ENCODE measurements around the gene EGFL8. TPM values are rescaled to one million over a fixed set of nuclear protein-coding genes. Genes with fewer than 3 reads are reported as not detected.

Gene EGFL8
- total RNA-seq, 4 donors from 2014 or later: 0.80 to 7.1 (median 4.2) TPM

GRCh38 chr6:32202186-32202585 is 37.8 kb downstream of the EGFL8 start:
- in situ Hi-C loops (cut with MboI; ENCODE audit: low sequenced_read_pairs in 4 of 4): no loop called here
- Histone ChIP-seq H3K4me3 (no peak overlapping the region), H3K4me1 (peaks cover 2 to 4% of the 10 kb centered on the region in 2 donors), H3K36me3 (no peaks in the 10 kb centered on the region), H3K9me3 (no peaks in the 10 kb centered on the region), H3K27me3 (peaks cover 0 to 11% (median 10%) of the 10 kb centered on the region in 3 donors), H3K27ac (no peak overlapping the region)
- no peak for DNase-seq
- TF ChIP-seq POLR2A (IDR thresholded peaks at IDR 0.05) (no peak), CTCF (IDR thresholded peaks at IDR 0.05 in 4 of 5, conservative IDR thresholded peaks at IDR 0.05 in 1 of 5) (no peak)
- intact Hi-C loops (cut with DNase I; ENCODE audit: low total_unique reads): no loop called here
- no peak for ATAC-seq

GRCh38 chr6:32203426-32204267 is 39.3 kb downstream of the EGFL8 start:
- Histone ChIP-seq H3K27ac (no peak overlapping the region), H3K9me3 (no peaks in the 10 kb centered on the region), H3K4me1 (no peaks in the 10 kb centered on the region), H3K36me3 (no peaks in the 10 kb centered on the region), H3K27me3 (peaks cover 0 to 11% (median 10%) of the 10 kb centered on the region in 3 donors), H3K4me3 (no peak overlapping the region)
- intact Hi-C loops (cut with DNase I; ENCODE audit: low total_unique reads) (no loop called here), in situ Hi-C loops (cut with MboI; ENCODE audit: low sequenced_read_pairs in 4 of 4) (no loop called here)
- ATAC-seq (no peak), DNase-seq (no peak)
- no peak for TF ChIP-seq POLR2A (IDR thresholded peaks at IDR 0.05)
- TF ChIP-seq CTCF (IDR thresholded peaks at IDR 0.05 in 4 of 5, conservative IDR thresholded peaks at IDR 0.05 in 1 of 5): no peak

GRCh38 chr6:32204268-32204715 is 39.9 kb downstream of the EGFL8 start:
- no peaks in the 10 kb centered on the region for H3K4me1 ChIP-seq
- no peaks in the 10 kb centered on the region for H3K36me3 ChIP-seq
- no peaks in the 10 kb centered on the region for H3K9me3 ChIP-seq
- H3K27ac ChIP-seq: no peak overlapping the region
- H3K27me3 ChIP-seq: peaks cover 0 to 11% (median 10%) of the 10 kb centered on the region in 3 donors
- H3K4me3 ChIP-seq: no peak overlapping the region
- in situ Hi-C loops (cut with MboI; ENCODE audit: low sequenced_read_pairs in 4 of 4) (no loop called here), intact Hi-C loops (cut with DNase I; ENCODE audit: low total_unique reads) (no loop called here)
- DNase-seq (no peak), ATAC-seq (no peak)
- TF ChIP-seq CTCF (IDR thresholded peaks at IDR 0.05 in 4 of 5, conservative IDR thresholded peaks at IDR 0.05 in 1 of 5): no peak
- no peak for TF ChIP-seq POLR2A (IDR thresholded peaks at IDR 0.05)

GRCh38 chr6:32208996-32209395 is 44.6 kb downstream of the EGFL8 start:
- DNase-seq (no peak), ATAC-seq (no peak)
- in situ Hi-C loops (cut with MboI; ENCODE audit: low sequenced_read_pairs in 4 of 4) (no loop called here), intact Hi-C loops (cut with DNase I; ENCODE audit: low total_unique reads) (no loop called here)
- H3K27ac ChIP-seq: no peak overlapping the region
- H3K9me3 ChIP-seq: no peaks in the 10 kb centered on the region
- H3K4me1 ChIP-seq: no peaks in the 10 kb centered on the region
- no peaks in the 10 kb centered on the region for H3K36me3 ChIP-seq
- H3K4me3 ChIP-seq: no peak overlapping the region
- TF ChIP-seq POLR2A (IDR thresholded peaks at IDR 0.05): no peak
- no peak for TF ChIP-seq CTCF (IDR thresholded peaks at IDR 0.05 in 4 of 5, conservative IDR thresholded peaks at IDR 0.05 in 1 of 5)
- no peaks in the 10 kb centered on the region for H3K27me3 ChIP-seq
